Uterine smooth muscle cell (primary cell): ENCODE data around the gene NECAP2. TPM values are rescaled to one million over a fixed set of nuclear protein-coding genes. Genes with fewer than 3 reads are reported as not detected.

Experiments used
- total RNA-seq: library from RNA; depleted of rRNA; stranded (reverse); fragments of >200 nt; gene quantifications from 2 replicates; pipeline ENCODE4 v1.2.3, GENCODE V29; 2014

NECAP2 gene, protein sequence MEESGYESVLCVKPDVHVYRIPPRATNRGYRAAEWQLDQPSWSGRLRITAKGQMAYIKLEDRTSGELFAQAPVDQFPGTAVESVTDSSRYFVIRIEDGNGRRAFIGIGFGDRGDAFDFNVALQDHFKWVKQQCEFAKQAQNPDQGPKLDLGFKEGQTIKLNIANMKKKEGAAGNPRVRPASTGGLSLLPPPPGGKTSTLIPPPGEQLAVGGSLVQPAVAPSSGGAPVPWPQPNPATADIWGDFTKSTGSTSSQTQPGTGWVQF
- total RNA-seq = 71.4 and 76.7 TPM in 2 replicates

GRCh38 chr1:16440470-16441281 is at the start of gene NECAP2:
TSS of gene NECAP2 (plus strand) at chr1:16440724. CDS start at chr1:16440762, 38 bp downstream.

GRCh38 chr1:16436946-16437474 is 3.5 kb upstream of the NECAP2 start, which contains the start of gene SPATA21:
TSS of gene SPATA21 (minus strand) at chr1:16437424. CDS start at chr1:16431371, 6,053 bp downstream.

Other genes starting within 250 kb of the NECAP2 start
- gene ARHGEF19, start 228.1 kb upstream of the NECAP2 start, total RNA-seq = 3.8 and 7.7 TPM in 2 replicates
- 10.1 and 14.4 TPM in 2 replicates for gene CPLANE2, start 203.5 kb upstream of the NECAP2 start, total RNA-seq
- 10.3 and 11.6 TPM in 2 replicates for gene FBXO42, start 88.2 kb upstream of the NECAP2 start, total RNA-seq
- gene SZRD1, start 73.5 kb upstream of the NECAP2 start, total RNA-seq = 24.2 and 26.0 TPM in 2 replicates
- gene SPATA21, start 3.3 kb upstream of the NECAP2 start, total RNA-seq = not detected in 2 replicates
- gene RNU1-1, start 73.6 kb downstream of the NECAP2 start, total RNA-seq = under 0.01 and 2,224 TPM in 2 replicates
- gene NBPF1, start 172.8 kb downstream of the NECAP2 start, total RNA-seq = 35.3 and 79.2 TPM in 2 replicates
- gene RNU1-3, start 226.2 kb downstream of the NECAP2 start, total RNA-seq = under 0.01 and 2,224 TPM in 2 replicates